ENCODE results near the gene ARF3.

Gene ARF3

DNA sequence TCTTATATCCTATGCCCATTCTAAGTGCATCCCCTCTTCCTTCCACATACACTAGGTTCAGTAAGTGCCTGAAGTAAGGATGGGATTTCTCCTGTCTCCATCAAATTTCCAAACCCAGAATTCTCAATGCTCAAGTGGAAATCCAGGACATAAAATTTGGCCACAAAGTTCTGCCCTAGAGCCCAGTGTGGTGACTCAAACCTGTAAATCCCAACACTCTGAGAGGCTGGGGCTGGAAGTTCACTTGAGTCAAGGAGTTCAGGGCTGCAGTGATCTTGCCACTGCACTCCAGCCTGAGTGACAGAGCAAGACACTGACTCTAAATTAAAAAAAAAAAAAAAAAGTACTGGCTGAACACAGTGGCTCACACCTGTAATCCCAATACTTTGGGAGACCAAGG lies 4.5 kb upstream of the ARF3 start:
- DNase-seq = no peak

DNA sequence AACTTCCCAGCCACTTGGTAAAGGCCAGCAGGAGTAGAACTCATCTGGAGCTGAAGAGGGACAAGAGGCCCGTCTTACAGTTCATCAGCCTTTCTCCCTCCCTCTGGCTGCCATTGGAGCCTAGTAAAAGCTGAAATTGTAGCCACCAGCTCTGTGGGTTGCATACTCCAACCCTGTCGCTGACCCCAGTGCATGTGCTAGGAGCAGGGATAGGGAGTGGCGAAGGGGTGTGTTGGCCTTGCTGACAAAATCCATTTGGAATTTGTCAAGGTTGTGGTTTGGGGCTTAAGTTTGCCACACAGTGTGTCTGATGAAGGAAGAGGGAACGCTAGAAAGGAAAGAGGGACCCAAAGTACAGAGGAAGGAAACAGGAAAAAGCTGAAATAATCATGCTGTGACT lies 4.0 kb upstream of the ARF3 start:
- no peak for DNase-seq

GRCh38 chr12:48960834-48961233 lies 3.5 kb upstream of the ARF3 start:
- no peak for DNase-seq

DNA sequence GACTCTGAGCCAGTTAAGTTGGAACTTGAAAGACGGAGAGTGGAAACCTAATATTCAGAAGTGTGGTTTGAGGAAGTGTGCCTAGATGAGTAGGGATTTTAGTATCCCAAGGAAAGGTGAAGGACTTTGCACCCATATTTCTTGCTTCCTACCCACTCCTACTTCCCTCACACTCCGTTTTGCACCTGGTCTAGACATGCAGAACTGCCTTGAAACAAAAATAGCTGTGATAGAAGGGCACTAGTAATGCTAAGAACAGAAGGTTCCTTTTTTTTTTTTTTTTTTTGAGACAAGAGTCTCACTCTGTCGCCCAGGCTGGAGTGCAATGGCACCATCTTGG lies 732 bp upstream of the ARF3 start:
- DNase-seq = no peak

DNA sequence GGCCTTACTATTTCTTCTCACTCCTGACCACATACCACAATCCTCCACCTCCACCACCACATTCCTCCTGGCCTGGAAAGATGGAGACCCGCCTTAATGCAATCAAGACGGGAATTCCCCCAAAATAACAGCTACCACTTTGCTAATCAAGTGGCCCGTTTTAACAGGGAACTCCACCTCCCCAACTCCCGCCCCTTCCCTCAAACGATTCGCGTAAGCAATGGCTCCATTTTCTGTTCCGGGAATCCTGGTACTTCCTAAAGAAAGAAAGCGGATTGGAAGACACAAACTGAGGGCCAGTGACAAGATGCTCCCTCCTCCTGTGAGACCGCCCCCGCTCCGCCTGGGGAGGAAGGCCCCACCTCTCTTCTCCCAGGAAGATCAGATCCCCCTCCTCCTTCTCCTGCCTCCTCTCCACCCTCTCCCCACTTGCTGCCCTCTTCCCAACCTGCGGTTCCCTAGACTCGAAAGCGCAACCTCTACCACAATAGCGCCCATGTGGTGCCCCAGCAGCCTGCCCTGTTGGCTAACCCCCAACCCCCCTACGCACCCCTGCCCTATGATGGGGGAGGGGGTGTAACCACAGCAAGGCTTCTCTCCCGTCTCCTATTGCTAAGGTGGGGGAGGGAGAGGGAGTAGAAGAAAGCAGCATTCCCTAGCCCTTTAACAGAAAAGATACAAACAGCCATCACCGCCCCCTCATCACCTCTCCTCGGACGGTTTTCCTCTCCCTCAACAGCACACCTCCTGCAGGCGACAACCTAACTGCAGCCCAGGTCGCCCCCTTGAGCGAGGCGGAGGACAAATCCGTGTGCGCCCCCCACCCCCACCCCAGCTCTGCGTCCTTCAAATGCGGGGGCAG lies 777 bp downstream of the ARF3 start:
- peak; percentile 77 to 90 for DNase-seq

DNA sequence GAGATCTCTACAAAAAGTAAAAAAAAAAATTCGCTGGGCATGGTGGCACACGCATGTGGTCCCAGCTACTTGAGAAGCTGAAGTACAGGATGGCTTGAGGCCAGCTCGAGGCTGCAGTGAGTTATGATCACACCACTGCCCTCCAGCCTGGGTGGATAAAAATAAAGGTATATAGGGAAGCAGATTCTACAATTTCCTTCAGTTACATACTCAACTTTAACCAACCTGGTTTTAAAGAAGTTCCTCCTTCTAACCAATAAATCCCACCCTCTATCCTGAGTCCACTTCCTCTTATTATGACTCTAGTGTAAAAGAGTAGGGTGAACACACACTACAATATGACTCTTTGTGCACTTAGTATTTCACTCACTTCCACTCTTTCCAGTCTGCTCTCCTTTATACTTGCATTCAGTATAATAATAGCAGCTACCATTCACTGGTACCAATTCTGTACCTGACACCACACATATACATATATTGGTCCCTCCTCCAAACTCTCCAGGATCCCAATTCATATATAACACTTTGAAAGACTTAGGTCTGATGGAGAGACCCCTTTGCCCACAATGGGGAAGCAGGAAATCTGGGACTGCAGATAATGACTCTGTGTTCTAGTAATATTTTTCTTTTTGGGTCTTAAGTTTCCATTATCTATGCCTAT lies 2.3 kb downstream of the ARF3 start:
- no peak for DNase-seq

DNA sequence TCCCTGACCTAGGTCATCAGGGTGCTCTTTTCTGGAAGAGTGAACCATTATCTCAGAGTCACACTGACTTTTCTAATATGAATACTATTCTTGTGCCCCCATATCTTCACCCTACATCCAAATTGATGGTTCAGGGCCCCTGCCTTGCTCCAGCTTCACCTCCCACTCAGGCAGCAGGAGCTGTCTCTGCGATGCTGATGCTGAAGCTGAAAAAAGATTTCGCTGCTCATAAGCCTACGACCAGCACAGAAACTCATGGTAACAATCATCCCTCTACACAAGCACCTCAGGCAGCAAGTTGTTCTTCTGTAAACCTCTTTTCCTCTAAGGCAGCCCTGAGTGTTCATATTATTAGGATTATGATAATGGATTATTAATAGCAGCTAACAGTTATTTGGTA lies 3.2 kb downstream of the ARF3 start:
- no peak for DNase-seq

- DNase-seq = no peak
These were observed 4.6 kb downstream of the ARF3 start for GRCh38 chr12:48952691-48953090.

DNA sequence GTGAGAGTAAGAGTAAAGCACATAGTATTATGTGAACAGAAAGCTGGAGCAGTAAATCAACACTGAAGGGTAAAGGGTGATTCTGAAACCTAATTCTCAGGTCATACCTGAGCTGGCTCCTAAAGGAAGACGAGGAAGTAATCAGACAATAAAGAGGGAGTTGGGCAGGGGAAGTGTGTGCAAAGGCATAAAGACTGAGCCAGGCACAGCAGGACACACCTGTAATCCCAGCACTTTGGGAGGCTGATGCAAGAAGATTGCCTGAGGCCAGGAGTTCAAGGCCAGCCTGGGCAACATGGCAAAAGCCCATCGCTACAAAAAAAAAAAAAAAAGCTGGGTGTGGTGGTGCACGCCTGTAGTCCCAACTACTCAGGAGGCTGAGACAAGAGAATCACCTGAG lies 9.6 kb downstream of the ARF3 start:
- no peak for DNase-seq

GRCh38 chr12:48946943-48947342 lies 10.3 kb downstream of the ARF3 start:
- no peak for DNase-seq

- DNase-seq = no peak
These were observed 11.1 kb downstream of the ARF3 start for GRCh38 chr12:48946205-48946604.

GRCh38 chr12:48943221-48943620 lies 14.1 kb downstream of the ARF3 start:
- no peak for DNase-seq

DNA sequence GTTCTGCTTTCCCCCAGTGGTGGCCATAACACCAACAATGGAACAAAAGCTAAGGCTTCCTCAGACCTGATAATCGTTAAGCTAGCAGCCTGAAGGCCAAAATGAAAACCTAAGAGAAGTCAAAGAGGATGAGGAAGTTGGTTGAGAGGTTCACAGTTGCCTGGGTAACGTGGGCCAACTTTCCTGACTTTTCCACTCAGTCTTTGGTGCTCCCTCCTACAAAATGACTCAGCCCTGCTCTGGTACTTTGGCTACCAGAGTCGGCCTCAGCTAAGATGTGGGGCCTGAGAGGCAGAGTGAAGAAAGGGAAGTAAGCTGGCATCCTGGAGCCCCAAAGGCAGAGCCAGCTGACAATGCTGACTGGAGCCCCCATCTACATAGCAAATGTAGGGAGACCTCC lies 17.1 kb downstream of the ARF3 start:
- DNase-seq = no peak

DNA sequence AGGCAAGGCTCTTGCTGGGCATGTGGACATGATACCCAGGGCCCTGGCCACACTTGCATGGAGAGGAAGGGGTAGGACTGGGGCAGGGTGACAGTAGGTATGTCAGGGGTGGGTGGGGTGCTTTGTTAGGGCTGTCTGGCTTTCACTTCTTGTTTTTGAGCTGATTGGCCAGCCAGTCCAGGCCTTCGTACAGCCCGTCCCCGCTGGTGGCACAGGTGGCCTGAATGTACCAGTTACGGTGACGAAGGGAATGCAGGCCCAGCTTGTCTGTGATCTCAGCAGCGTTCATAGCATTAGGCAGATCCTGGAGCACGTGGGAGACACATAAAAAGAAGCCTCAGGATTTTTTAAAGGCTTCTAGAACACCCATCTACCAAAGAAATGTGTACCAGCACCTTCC lies 18.5 kb downstream of the ARF3 start:
- DNase-seq = no peak

- no peak for DNase-seq
These were observed 20.1 kb downstream of the ARF3 start for GRCh38 chr12:48937170-48937569.

DNA sequence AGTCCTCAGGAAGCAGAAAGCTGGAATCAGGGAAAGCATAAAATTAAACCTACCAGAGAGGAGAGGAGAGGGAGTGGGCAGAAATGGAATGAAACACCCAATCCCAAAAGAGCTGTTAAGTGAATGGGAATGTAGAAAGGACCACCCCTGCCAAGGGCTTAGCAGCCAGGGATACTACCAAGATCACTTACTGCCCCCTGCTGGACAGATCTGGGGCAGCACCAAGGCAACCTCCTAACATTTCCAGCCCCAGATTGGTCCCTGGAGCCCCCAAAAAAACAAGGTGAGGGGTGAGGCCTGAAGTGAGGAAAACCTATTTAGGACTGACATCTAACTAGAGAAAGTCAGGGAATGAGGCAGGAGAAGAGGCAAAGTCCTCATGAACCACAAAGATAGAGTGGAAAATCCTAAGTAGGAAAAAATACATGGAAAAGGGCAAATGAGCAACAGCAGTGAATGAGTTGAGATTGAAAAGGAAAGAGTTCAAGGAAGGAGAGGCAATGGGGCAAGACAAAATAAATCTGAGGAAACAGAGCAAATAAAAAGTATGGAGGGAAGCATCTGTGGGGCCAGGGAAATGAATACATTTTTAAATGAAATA lies 20.8 kb downstream of the ARF3 start:
- peak in 1 of 2 experiments; percentile 10 for DNase-seq

DNA sequence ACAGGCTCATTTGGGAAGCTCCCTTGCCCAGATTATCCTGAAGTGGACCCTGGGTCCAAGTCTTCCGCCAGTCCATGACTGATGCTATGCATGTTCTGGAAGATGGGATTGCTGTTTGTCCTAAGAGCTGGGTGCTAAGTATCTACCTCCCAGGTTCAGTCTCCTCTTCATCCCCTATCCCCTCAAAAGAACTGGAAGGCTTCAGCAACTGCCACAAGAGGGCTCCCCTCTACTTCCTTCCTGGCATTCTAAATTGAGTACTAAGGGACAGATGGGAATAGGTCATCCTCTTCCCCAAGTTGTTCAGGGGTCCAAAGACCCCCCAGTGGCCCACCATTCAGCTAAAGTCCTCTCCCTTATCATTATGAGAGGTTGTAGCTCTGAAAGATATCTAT lies 23.0 kb downstream of the ARF3 start:
- DNase-seq = no peak

GRCh38 chr12:48933664-48934311 lies 23.5 kb downstream of the ARF3 start:
- no peak for DNase-seq

DNA sequence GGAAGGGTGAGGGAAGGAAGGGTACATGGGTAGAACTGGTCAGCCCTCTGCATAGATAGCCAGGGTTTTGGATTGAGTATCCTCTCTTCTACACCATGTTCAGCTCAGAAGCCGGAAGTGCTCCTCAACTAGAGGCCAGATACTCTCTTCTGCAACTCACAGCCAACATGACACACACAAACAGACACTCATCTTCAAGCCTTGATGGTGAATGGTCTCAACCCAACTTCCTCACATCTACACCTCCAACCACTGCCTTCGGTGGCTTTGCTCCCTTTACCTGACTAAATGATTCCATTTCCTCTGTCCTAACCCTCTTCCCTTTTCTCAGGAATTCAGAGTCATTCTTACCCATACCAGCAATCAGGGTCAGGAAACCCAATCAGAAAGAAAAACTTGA lies 24.4 kb downstream of the ARF3 start:
- no peak for DNase-seq

DNA sequence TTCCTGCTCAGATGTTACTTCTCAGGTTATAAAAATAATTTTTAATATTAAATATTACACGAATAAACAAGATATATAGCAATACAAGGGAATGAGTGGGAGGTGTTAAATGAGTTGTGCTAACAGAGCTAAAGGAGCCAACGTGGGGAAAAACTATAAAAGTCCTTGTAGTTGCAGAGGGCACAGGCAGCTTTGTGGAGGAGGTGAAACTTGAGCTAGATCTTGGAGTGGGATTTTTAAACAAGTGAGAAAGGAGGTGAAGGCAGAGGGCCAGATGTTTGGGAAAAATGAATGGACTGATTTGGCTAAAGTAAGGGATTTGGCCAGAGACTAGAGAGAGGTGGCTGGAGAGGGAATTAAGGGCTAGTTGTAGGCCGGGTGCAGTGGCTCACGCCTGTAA lies 26.8 kb downstream of the ARF3 start:
- DNase-seq = no peak

- DNase-seq = no peak
These were observed 27.7 kb downstream of the ARF3 start for GRCh38 chr12:48929551-48929950.

- no peak for DNase-seq
These were observed 30.0 kb downstream of the ARF3 start for GRCh38 chr12:48927261-48927660.

DNA sequence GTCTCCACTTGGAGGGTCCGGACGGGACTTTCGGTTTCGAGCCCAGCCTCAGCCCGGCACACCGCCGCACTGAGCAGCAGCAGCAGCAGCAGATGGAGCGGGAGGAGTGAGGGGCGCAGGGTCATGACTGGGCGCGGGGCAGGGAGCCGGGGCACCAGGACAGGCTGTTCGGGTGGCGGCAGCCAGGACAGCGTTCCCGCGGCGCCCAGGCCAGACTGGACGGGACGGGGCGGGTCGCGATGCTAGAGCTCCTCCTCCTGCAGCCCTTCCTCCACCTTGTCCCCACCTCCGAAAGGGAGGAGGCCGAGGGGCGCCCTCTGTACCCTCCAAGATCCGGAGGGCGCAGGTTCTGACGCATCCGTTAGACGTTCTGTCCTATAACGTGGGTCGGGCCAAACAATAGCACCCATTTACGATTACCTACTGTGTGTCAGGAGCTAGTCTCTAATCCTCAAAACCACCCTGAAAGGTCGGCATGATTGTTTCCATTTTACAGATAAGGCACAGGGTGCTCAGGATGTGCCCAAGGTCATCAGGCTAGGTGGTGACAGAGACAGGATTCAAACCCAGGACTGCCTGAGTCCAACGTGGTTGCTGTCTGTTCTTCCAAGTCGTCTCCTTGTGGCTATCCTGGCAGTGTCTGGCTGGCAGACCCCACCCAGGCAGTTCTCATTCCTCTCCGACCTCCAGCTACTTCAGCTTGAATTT lies 31.8 kb downstream of the ARF3 start, which contains the start of gene FKBP11:
Gene FKBP11 (minus strand): TSS at position 189 of the 708 bp plus-strand sequence. CDS start 64 bp downstream, at position 125.
- DNase-seq = no peak

Data from NCI-H187 (cell line).